ENCODE results near the gene ADNP2.

The ADNP2 gene

DNA sequence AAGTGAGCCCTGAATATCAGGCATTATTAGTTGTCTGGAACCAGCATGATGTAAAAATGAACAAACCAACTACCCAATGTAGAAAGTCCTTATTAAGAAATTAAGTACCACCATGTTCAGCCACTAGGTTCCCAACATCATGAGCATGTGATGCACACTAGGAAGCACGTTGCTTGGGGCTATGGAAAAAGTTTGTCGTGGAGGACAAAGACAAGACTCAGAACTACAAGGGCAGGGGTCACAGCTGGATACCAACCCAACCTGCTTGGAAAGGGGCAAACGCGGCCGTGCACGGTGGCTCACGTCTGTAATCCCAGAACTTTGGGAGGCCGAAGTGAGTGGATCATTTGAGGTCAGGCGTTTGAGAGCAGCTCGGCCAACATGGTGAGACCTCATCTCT lies 64.0 kb downstream of the ADNP2 start:
- Histone ChIP-seq H3K36me3 (ENCODE audit: control insufficient read depth, insufficient read depth, low read length) (no peaks in the 10 kb centered on the region), H3K9ac (ENCODE audit: low read length) (no peak overlapping the region), H3K4me1 (ENCODE audit: control insufficient read depth, insufficient read depth, low read length) (no peaks in the 10 kb centered on the region), H3K27me3 (ENCODE audit: control insufficient read depth, insufficient read depth, low read length) (no peaks in the 10 kb centered on the region), H3K4me3 (ENCODE audit: low read depth, low read length) (no peak overlapping the region), H3K9me3 (ENCODE audit: control insufficient read depth, insufficient read depth, low read depth, low read length) (no peaks in the 10 kb centered on the region), H3K27ac (ENCODE audit: low read depth, low read length) (no peak overlapping the region)

DNA sequence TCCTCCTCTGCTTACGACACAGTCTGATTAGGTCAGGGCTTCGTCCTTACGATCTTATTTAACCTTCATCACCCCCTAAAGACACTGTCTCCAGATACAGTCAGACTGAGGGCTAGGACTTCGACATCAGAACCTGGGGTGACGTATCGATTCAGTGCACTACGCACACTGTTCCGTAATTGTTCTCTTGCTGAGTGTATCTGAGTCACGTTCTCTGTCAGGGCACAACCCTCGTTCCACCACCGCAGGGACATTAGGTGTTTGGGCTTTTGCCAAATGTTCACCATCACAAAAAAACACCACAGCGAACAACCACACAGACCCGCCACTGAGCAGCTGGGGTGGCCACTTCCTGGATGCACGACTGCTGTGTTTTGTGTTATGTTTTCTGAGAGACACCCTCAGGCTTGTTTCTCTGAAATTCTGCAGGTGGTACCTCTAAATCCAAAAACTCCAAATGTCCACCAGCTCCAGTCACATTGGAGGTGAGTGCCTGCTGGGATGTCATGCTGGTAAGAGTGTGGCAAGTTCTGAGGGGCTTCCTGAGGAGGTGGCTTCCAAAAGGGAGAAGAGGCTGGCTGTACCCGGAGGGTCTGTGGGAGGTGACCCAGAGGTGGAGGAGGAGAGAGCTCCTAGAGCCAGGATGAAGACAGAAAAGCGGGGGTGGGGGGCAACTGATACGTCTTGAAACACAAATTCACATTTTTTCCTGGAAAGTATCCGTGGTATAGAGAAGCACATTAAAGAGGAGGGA lies 66.6 kb downstream of the ADNP2 start:
- Histone ChIP-seq H3K4me3 (ENCODE audit: low read depth, low read length) (no peak overlapping the region), H3K36me3 (ENCODE audit: control insufficient read depth, insufficient read depth, low read length) (no peaks in the 10 kb centered on the region), H3K4me1 (ENCODE audit: control insufficient read depth, insufficient read depth, low read length) (no peaks in the 10 kb centered on the region), H3K9ac (ENCODE audit: low read length) (no peak overlapping the region), H3K27ac (ENCODE audit: low read depth, low read length) (no peak overlapping the region), H3K9me3 (ENCODE audit: control insufficient read depth, insufficient read depth, low read depth, low read length) (no peaks in the 10 kb centered on the region), H3K27me3 (ENCODE audit: control insufficient read depth, insufficient read depth, low read length) (no peaks in the 10 kb centered on the region)

DNA sequence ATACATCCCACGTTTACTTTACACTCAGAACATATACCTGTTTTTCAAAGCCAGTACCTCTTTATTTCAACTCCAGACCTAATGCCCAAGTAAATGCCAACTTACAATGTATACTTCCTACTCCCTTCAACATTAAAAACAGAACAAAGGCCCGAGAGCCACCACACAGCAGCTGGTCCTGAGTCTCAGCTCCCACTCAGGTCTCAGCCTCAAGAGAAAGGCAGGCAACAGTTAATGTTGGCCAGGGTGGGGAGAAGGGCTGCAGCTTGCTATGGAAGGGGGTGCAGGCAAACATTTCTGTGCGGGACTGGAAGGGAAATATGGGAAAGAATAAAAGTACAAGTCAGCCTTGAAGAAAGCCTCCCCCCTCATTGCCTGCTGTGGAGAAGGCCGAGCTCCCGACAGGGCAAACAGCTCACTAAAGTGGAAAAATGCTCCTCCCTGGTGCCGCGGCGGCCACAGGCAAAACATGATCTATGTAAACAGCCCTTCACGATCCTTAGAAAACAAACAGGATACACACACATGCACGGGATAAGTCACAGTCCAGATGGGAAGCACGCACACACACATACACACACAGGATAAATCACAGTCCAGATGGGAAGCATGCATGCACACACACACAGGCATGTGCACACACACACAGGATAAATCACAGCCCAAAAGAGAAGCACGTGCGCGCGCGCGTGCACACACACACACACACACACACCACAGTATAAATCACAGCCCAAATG lies 67.4 kb downstream of the ADNP2 start:
- H3K4me3 ChIP-seq (ENCODE audit: low read depth, low read length) = no peak overlapping the region
- no peak overlapping the region for H3K27ac ChIP-seq (ENCODE audit: low read depth, low read length)
- H3K9me3 ChIP-seq (ENCODE audit: control insufficient read depth, insufficient read depth, low read depth, low read length) = no peaks in the 10 kb centered on the region
- no peaks in the 10 kb centered on the region for H3K4me1 ChIP-seq (ENCODE audit: control insufficient read depth, insufficient read depth, low read length)
- H3K36me3 ChIP-seq (ENCODE audit: control insufficient read depth, insufficient read depth, low read length) = no peaks in the 10 kb centered on the region
- no peaks in the 10 kb centered on the region for H3K27me3 ChIP-seq (ENCODE audit: control insufficient read depth, insufficient read depth, low read length)
- no peak overlapping the region for H3K9ac ChIP-seq (ENCODE audit: low read length)

DNA sequence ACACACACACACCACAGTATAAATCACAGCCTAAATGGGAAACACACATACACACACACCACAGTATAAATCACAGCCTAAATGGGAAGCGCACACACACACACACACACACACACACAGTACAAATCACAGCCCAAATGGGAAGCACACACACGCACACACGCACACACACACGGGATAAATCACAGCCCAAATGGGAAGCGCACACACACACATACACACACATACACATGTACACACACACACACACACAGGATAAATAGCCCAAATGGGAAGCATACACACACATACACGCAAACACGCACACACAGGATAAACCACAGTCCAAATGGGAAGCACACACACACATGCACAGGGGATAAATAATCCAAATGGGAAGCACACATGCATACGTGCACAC lies 68.1 kb downstream of the ADNP2 start:
- H3K36me3 ChIP-seq (ENCODE audit: control insufficient read depth, insufficient read depth, low read length) = no peaks in the 10 kb centered on the region
- H3K9ac ChIP-seq (ENCODE audit: low read length) = no peak overlapping the region
- no peak overlapping the region for H3K27ac ChIP-seq (ENCODE audit: low read depth, low read length)
- H3K4me1 ChIP-seq (ENCODE audit: control insufficient read depth, insufficient read depth, low read length) = no peaks in the 10 kb centered on the region
- no peaks in the 10 kb centered on the region for H3K9me3 ChIP-seq (ENCODE audit: control insufficient read depth, insufficient read depth, low read depth, low read length)
- no peak overlapping the region for H3K4me3 ChIP-seq (ENCODE audit: low read depth, low read length)
- no peaks in the 10 kb centered on the region for H3K27me3 ChIP-seq (ENCODE audit: control insufficient read depth, insufficient read depth, low read length)

DNA sequence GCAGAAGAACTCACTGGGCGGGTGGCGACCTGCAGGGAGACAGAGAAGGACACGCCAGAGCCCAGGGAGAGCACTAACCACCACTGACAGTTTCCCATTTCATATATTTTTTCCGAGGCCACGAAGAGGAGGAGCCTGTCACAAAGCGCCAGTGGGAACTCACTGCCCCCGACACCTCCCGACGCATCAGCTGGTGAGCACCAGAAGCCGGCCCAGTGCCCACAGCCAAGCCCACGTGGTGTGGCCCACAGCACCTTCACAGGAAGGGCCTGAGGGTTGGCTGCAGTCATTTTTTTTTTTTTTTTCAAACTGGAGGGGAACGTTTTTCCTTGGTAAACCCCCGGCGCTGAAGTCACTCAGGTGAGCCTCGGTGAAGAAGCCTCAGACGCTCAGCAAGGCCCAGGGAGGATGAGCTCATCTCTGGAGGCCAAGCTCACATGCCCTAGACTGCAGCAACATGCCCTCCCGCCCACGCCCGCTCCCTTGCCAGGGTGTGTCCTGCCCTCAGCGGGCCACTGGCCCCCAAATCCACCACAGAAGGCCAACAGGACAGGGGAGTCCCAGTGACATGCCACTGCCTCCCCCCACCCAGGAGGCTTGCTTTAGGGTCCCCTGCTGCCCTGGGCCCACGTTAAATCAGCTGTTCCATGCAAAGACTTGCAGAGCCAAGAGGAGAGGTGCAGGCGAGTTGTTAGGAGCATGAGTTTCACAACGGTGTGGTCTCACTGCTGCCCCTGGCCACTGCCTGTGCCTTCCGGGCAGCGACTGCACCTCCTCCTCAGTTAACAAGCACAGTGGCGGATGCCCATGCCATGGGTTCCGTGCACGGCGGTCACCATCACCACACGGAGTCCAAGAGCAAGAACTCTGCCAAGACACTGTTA lies 70.1 kb downstream of the ADNP2 start:
- H3K27ac ChIP-seq (ENCODE audit: low read depth, low read length) = no peak overlapping the region
- H3K9ac ChIP-seq (ENCODE audit: low read length) = no peak overlapping the region
- H3K36me3 ChIP-seq (ENCODE audit: control insufficient read depth, insufficient read depth, low read length) = no peaks in the 10 kb centered on the region
- H3K9me3 ChIP-seq (ENCODE audit: control insufficient read depth, insufficient read depth, low read depth, low read length) = no peaks in the 10 kb centered on the region
- H3K27me3 ChIP-seq (ENCODE audit: control insufficient read depth, insufficient read depth, low read length) = no peaks in the 10 kb centered on the region
- no peaks in the 10 kb centered on the region for H3K4me1 ChIP-seq (ENCODE audit: control insufficient read depth, insufficient read depth, low read length)
- no peak overlapping the region for H3K4me3 ChIP-seq (ENCODE audit: low read depth, low read length)

DNA sequence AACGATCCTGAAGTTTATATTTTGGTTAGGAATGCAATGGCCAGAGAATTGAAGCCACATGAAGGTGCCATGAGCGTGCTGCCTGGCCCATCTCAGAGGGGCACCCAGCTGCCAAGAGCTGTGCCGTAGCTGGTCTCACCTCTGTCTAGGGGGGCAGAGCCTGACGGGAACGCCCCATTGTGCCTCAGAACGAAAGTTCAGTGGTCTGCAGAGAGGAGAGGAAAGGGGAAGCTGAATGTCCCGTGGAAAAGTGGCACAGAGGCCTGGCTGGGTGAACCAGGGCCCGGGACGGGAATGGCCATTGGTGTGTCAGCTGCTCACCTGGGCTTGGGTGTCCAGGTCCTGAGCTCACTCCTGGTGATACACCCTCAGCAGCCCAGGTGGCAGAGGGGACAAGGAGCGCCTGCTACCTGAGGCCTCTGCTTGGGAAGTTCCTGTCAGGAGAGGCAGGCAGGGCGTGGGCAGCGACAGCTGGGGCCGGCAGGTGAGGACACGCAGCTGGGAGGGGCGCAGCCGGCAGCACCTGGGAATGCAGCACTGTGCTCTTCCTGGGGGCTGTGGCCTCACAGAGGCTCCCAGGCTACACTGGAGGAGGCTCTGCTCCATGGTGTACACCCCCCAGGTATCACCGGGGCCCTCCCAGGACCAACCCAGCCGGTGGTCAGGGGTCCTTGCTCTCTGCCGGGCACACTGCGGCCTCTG lies 70.9 kb downstream of the ADNP2 start:
- Histone ChIP-seq H3K9me3 (ENCODE audit: control insufficient read depth, insufficient read depth, low read depth, low read length) (no peaks in the 10 kb centered on the region), H3K4me3 (ENCODE audit: low read depth, low read length) (no peak overlapping the region), H3K36me3 (ENCODE audit: control insufficient read depth, insufficient read depth, low read length) (no peaks in the 10 kb centered on the region), H3K9ac (ENCODE audit: low read length) (no peak overlapping the region), H3K27ac (ENCODE audit: low read depth, low read length) (no peak overlapping the region), H3K4me1 (ENCODE audit: control insufficient read depth, insufficient read depth, low read length) (no peaks in the 10 kb centered on the region), H3K27me3 (ENCODE audit: control insufficient read depth, insufficient read depth, low read length) (no peaks in the 10 kb centered on the region)

DNA sequence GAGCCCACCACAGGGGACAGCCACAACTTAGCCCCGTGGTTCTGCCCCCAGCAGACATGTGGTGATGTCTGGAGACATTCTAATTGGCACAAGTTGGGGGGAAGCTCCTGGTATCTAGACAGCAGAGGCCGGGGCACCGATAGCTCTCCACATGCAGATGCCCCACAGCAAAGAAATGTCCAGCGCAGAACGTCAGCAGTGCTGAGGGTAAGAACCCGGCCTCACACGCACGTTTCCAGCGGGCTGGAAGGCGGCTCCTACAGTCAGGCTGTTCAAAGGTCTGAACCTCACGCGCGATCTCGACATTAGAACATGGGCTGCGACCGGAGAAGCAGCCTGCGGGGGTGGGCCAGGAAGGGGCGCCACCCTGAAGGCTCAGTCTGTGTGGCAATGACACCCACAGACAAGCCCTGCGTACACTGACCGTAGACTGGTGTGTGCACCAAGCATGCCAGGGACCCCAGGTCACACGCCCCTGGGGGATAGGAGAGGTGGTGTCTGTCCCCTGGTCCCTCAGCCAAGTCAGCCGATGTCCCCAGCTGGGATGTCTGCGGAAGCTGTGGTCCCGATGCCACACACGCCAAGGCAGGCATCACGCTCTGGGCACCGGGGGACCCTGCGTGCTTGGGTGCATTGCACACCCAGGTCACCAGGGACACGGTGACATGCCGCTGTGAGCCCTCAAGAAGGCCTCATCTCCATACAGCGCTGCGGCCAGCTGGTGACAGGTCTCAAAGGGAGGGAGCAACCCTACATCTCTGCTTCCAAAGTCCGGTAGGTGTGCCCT lies 71.9 kb downstream of the ADNP2 start:
- no peak overlapping the region for H3K4me3 ChIP-seq (ENCODE audit: low read depth, low read length)
- H3K9me3 ChIP-seq (ENCODE audit: control insufficient read depth, insufficient read depth, low read depth, low read length) = peaks cover under 1% of the 10 kb centered on the region; the same call in 1 of the 2 replicates
- no peaks in the 10 kb centered on the region for H3K27me3 ChIP-seq (ENCODE audit: control insufficient read depth, insufficient read depth, low read length)
- no peaks in the 10 kb centered on the region for H3K4me1 ChIP-seq (ENCODE audit: control insufficient read depth, insufficient read depth, low read length)
- no peaks in the 10 kb centered on the region for H3K36me3 ChIP-seq (ENCODE audit: control insufficient read depth, insufficient read depth, low read length)
- no peak overlapping the region for H3K9ac ChIP-seq (ENCODE audit: low read length)
- H3K27ac ChIP-seq (ENCODE audit: low read depth, low read length) = no peak overlapping the region

DNA sequence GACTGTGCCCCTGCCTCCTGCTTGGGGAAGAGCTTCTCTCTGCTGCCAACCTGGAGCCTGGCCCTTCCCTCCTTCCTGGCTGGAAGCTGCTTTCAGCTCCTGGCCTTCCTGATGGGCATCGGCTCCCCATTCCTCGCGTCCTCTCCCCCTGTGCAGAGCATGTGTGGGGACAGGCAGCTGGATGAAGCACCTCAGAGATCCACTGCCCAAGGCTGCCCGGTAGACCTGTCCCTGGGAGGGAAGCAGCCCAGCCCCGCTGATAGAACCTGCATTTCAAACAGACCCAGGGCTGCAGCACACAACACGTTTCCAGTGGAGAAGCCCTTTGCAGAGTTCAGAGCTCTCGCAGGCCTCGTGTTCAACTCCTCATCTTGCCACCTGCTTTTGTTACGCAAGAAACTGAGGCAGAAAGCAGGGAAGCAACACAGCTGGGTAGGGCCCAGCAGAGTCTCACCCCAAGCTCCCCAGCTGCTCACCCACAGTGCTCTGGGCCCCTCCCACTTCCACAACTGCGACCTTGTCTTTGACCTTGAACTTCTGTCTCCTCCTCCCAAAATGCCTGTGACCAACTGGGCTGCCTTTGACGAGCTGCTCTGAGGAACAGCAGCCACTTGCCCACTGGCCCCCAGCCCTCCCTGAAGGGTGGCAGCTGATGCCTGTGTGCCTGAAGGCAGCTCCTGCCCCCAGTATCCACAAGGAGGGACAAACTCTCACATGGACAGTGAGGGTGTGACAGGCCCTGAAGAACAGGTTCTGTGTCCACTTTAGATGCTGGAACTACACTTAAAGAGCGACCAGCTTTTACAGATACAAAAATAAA lies 72.8 kb downstream of the ADNP2 start:
- H3K4me3 ChIP-seq (ENCODE audit: low read depth, low read length) = no peak overlapping the region
- H3K36me3 ChIP-seq (ENCODE audit: control insufficient read depth, insufficient read depth, low read length) = no peaks in the 10 kb centered on the region
- no peak overlapping the region for H3K9ac ChIP-seq (ENCODE audit: low read length)
- no peaks in the 10 kb centered on the region for H3K27me3 ChIP-seq (ENCODE audit: control insufficient read depth, insufficient read depth, low read length)
- peaks cover 5% of the 10 kb centered on the region; the same call in 1 of the 2 replicates for H3K9me3 ChIP-seq (ENCODE audit: control insufficient read depth, insufficient read depth, low read depth, low read length)
- no peaks in the 10 kb centered on the region for H3K4me1 ChIP-seq (ENCODE audit: control insufficient read depth, insufficient read depth, low read length)
- no peak overlapping the region for H3K27ac ChIP-seq (ENCODE audit: low read depth, low read length)

DNA sequence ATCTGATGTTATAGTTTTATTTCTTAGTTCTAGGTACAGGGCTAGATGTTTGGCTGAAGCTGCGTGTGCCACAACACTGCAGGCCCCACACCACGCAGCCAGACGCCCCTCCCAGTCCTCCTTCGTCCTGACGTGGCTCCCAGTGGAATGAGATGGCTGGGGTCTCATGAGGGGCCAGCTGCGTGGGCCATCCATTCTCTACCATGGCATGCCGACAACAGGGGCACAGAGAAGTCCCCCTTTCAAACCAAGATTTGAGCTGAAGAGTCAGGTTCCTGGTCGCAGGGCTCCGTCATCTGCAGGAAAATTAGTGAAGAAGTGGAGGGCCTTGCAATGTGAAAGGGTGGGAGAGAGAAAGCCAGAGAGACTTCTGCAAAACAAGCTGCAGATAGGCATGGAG lies 73.8 kb downstream of the ADNP2 start:
- Histone ChIP-seq H3K36me3 (ENCODE audit: control insufficient read depth, insufficient read depth, low read length) (no peaks in the 10 kb centered on the region), H3K4me1 (ENCODE audit: control insufficient read depth, insufficient read depth, low read length) (no peaks in the 10 kb centered on the region), H3K9ac (ENCODE audit: low read length) (no peak overlapping the region), H3K27me3 (ENCODE audit: control insufficient read depth, insufficient read depth, low read length) (no peaks in the 10 kb centered on the region), H3K4me3 (ENCODE audit: low read depth, low read length) (no peak overlapping the region), H3K9me3 (ENCODE audit: control insufficient read depth, insufficient read depth, low read depth, low read length) (peaks cover 5% of the 10 kb centered on the region; the same call in 1 of the 2 replicates), H3K27ac (ENCODE audit: low read depth, low read length) (no peak overlapping the region)

Data from HUES6 (cell line).